ENCODE results near the gene PAK2. TPM values are rescaled to one million over a fixed set of nuclear protein-coding genes. Genes with fewer than 3 reads are reported as not detected.

PAK2 gene
- total RNA-seq, 2 experiments from 2014 or later = 24.5 to 95.6 TPM

DNA sequence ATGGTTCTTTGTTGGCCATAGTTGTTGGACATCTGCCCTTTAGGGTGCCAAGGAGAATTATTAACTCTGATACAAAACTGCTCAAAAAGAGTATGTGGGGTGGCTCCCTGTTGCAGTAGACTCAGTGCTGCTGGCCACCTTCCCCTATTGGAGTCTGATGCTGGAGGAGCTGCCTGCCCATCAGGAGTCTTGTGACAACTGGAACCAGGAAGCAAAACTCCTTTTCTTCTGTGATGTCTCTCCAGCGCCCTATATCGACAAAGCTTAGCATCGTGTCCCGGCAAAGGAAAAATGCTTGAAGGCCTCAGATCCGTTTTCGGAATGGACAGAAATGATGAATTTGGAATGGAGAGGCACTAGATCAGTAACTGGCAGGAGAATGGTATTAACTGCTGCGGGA is 23.5 kb downstream of the PAK2 start:
- BruUV-seq (replicated peaks) = no TSS peak
- Histone ChIP-seq H3K36me3 (ENCODE audit: insufficient read depth, low read length) (peaks cover 56% of the 10 kb centered on the region), H3K9me2 (ENCODE audit: insufficient read depth, low read length) (no peaks in the 10 kb centered on the region), H3K27ac (ENCODE audit: low read depth, low read length, poor library complexity, severe bottlenecking) (no peak overlapping the region), H2AFZ (ENCODE audit: low read length) (no peak overlapping the region), H3K79me2 (ENCODE audit: insufficient read depth, low read depth, low read length) (peaks cover 48% of the 10 kb centered on the region), H3K4me1 (ENCODE audit: insufficient read depth, low read length, poor library complexity, severe bottlenecking) (no peaks in the 10 kb centered on the region), H4K20me1 (ENCODE audit: insufficient read depth, low read length) (no peaks in the 10 kb centered on the region), H3K4me3 (ENCODE audit: low read depth, low read length, poor library complexity, severe bottlenecking) (no peak overlapping the region), H3K4me2 (ENCODE audit: low read length) (no peak overlapping the region), H3K9me3 (ENCODE audit: low read length) (no peaks in the 10 kb centered on the region)
- ChIA-PET POLR2A (interaction anchor here (0.5 to 1.1 kb wide), 6 partner anchors 8 to 1367 kb away, joined by 3 to 7 read pairs (median 3); no protein-coding TSS in a partner anchor), CTCF (ENCODE audit: unreplicated experiment) (no interaction called here)
- TF ChIP-seq, protein P1, sequence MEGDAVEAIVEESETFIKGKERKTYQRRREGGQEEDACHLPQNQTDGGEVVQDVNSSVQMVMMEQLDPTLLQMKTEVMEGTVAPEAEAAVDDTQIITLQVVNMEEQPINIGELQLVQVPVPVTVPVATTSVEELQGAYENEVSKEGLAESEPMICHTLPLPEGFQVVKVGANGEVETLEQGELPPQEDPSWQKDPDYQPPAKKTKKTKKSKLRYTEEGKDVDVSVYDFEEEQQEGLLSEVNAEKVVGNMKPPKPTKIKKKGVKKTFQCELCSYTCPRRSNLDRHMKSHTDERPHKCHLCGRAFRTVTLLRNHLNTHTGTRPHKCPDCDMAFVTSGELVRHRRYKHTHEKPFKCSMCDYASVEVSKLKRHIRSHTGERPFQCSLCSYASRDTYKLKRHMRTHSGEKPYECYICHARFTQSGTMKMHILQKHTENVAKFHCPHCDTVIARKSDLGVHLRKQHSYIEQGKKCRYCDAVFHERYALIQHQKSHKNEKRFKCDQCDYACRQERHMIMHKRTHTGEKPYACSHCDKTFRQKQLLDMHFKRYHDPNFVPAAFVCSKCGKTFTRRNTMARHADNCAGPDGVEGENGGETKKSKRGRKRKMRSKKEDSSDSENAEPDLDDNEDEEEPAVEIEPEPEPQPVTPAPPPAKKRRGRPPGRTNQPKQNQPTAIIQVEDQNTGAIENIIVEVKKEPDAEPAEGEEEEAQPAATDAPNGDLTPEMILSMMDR (conservative IDR thresholded peaks at IDR 0.05; ENCODE audit: low read length) = no peak
- TF ChIP-seq EZH2phosphoT487 (IDR thresholded peaks at IDR 0.05; ENCODE audit: borderline replicate concordance, low read depth, low read length) = no peak
- no peak for DNase-seq (ENCODE audit: low spot score)
- intact Hi-C loops (cut with micrococcal nuclease; ENCODE audit: unreplicated experiment) = no loop called here

DNA sequence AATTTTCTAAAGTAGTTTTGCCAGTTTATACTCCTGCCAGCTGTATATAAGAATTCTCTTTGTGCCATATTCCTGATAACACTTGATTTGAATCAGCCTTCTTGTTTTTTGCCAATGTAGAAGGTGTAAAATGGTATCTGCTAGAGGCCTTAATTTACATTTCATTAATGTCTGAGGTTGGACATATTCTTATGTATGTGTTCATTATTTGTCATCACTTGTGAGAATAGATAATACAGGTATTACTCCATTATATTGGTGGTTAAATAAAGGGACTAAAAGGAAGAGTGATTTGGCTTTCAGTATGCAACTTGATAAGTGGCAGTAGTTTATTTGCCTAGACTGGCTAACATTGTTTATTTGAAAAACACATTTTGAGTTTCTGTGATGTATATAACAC is 25.8 kb downstream of the PAK2 start:
- CTCF ChIA-PET (ENCODE audit: unreplicated experiment) = no interaction called here
- Histone ChIP-seq H2AFZ (ENCODE audit: low read length) (no peak overlapping the region), H3K4me3 (ENCODE audit: low read depth, low read length, poor library complexity, severe bottlenecking) (no peak overlapping the region), H3K36me3 (ENCODE audit: insufficient read depth, low read length) (peaks cover 52% of the 10 kb centered on the region), H3K9me3 (ENCODE audit: low read length) (no peaks in the 10 kb centered on the region), H3K79me2 (ENCODE audit: insufficient read depth, low read depth, low read length) (peaks cover 53% of the 10 kb centered on the region), H3K4me1 (ENCODE audit: insufficient read depth, low read length, poor library complexity, severe bottlenecking) (no peaks in the 10 kb centered on the region), H3K9me2 (ENCODE audit: insufficient read depth, low read length) (no peaks in the 10 kb centered on the region), H4K20me1 (ENCODE audit: insufficient read depth, low read length) (no peaks in the 10 kb centered on the region), H3K27ac (ENCODE audit: low read depth, low read length, poor library complexity, severe bottlenecking) (no peak overlapping the region), H3K4me2 (ENCODE audit: low read length) (no peak overlapping the region)
- TF ChIP-seq, protein P1 (conservative IDR thresholded peaks at IDR 0.05; ENCODE audit: low read length) = no peak
- TF ChIP-seq EZH2phosphoT487 (IDR thresholded peaks at IDR 0.05; ENCODE audit: borderline replicate concordance, low read depth, low read length) = no peak
- intact Hi-C loops (cut with micrococcal nuclease; ENCODE audit: unreplicated experiment) = no loop called here
- BruUV-seq (replicated peaks) = no TSS peak
- DNase-seq (ENCODE audit: low spot score) = no peak
- POLR2A ChIA-PET = interaction anchor here (0.7 to 1.1 kb wide), 2 partner anchors 25 to 534 kb away, joined by 3 to 4 read pairs; no protein-coding TSS in a partner anchor

DNA sequence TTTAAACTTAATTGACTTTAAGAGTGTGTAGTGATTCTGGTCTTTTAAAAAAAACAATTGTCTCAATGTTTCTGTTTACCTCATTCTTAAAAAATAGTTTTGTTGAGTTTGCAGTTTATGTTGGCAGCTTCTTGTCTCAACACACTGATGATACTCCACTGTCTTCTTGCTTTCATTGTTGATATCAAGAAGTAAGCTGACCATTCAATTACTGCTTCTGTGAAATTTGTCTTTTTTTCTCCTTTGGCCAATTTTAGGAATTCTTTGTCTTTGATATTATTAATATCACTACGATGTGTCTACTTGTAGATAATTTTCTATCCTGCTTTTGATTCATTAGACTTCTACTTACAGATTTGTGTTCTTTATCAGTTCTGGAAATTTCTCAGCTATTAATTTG is 31.4 kb downstream of the PAK2 start:
- TF ChIP-seq EZH2phosphoT487 (IDR thresholded peaks at IDR 0.05; ENCODE audit: borderline replicate concordance, low read depth, low read length) = no peak
- TF ChIP-seq, protein P1 (conservative IDR thresholded peaks at IDR 0.05; ENCODE audit: low read length) = no peak
- Histone ChIP-seq H3K4me1 (ENCODE audit: insufficient read depth, low read length, poor library complexity, severe bottlenecking) (peaks cover 7% of the 10 kb centered on the region), H3K36me3 (ENCODE audit: insufficient read depth, low read length) (peaks cover 39% of the 10 kb centered on the region), H3K4me3 (ENCODE audit: low read depth, low read length, poor library complexity, severe bottlenecking) (no peak overlapping the region), H3K27ac (ENCODE audit: low read depth, low read length, poor library complexity, severe bottlenecking) (no peak overlapping the region), H2AFZ (ENCODE audit: low read length) (no peak overlapping the region), H3K9me3 (ENCODE audit: low read length) (no peaks in the 10 kb centered on the region), H3K4me2 (ENCODE audit: low read length) (no peak overlapping the region), H3K9me2 (ENCODE audit: insufficient read depth, low read length) (no peaks in the 10 kb centered on the region), H3K79me2 (ENCODE audit: insufficient read depth, low read depth, low read length) (peaks cover 92% of the 10 kb centered on the region), H4K20me1 (ENCODE audit: insufficient read depth, low read length) (0 out of 2 replicates have a peak, but pooled peaks cover 5% of the 10 kb centered on the region)
- ChIA-PET POLR2A (interaction anchor here (1.1 kb wide), 1 partner anchor 8 kb away, joined by 3 read pairs; no protein-coding TSS in a partner anchor), CTCF (ENCODE audit: unreplicated experiment) (no interaction called here)
- no TSS peak for BruUV-seq (replicated peaks)
- intact Hi-C loops (cut with micrococcal nuclease; ENCODE audit: unreplicated experiment) = no loop called here
- DNase-seq (ENCODE audit: low spot score) = no peak
